GM18519 (cell line): ENCODE data around the gene FRMD3.
A peak's percentile ranks its signal among the peaks of the same experiment; 100 is the strongest.

Source experiments
- ATAC-seq: cut with Tn5 transposase; IDR thresholded peaks from one replicate; pipeline ENCODE4 v1.9.1; 2021; ENCODE audit warnings: mild to moderate bottlenecking, moderate library complexity; ENCODE audit not compliant: unreplicated experiment, low FRiP score

The FRMD3 gene

DNA sequence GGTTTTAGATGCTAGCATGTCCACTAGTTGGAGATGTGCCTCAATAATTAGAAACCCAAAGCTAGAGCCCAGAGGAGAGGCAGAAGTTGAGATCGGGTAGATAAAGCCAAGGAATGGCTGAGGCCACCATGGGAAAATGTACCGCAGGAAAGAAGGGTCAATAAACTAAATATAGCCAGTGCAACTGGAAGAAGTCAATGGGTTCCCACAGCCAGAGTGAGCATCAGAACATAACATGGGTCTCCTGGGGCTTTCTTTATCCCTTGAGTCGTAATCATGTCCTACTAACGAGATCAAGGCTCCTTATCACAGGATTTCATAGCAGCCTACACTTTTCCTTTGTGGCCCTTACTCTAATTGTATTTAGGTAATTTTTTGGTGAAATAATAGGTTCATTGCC, 61.7 kb downstream of the FRMD3 start:
- ATAC-seq: no peak

DNA sequence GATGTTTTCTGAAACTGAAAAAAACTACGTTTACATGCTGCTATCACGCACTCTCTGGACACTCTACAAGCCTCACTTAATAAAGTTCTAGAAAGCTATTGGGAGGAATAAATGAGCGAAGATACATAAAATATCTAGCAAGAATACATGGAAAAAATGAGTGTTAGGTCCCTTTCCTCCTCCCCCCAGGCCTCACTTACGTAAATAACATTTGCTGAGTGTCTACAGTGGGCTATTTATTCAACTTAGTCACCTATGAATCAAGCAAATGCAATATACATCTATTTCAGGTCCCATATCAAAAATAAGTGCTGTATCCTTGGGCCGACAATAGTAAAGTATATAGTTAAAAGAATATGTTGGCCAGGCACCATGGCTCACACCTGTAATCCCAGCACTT, 62.5 kb downstream of the FRMD3 start:
- no peak for ATAC-seq

DNA sequence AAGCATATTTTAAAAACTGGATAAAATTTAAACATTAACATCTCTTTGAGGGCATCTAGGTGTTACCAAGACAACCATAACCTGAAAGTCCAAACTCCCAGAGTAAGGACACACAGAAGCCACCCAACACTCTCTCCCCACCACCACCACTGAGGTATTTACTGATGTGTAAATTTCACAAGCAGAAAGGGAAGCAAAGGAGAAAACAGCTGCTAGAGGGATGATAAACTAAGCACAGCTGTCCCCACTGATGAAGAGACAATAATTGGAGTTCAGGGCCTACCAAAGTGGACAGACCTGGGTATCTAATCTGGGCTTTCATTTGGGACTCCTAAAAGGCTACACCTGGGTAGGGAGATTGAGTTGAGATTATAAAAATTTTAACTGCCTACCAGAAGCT, 63.6 kb downstream of the FRMD3 start:
- no peak for ATAC-seq

DNA sequence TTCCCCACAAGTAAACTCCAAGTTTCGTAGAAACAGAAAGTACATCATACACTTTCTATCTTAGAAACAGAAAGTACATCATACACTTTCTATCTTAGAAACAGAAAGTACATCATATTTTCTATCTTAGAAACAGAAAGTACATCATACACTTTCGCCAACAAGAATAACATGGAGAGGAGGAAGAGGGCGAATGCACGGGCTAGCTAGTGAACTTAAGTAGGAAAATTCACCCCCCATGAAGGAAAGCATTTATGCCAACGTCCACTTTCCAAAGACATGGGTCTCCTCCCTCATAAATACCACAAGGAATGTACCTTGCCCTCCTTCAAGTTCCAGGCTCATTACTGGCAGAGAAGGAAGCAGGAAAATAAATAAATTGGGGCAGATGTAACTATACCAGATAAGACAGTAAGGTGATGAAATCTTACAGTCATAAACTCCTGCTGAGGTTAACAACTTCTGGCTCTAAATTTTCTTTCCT, 64.7 kb downstream of the FRMD3 start:
- ATAC-seq: peak; percentile 99

DNA sequence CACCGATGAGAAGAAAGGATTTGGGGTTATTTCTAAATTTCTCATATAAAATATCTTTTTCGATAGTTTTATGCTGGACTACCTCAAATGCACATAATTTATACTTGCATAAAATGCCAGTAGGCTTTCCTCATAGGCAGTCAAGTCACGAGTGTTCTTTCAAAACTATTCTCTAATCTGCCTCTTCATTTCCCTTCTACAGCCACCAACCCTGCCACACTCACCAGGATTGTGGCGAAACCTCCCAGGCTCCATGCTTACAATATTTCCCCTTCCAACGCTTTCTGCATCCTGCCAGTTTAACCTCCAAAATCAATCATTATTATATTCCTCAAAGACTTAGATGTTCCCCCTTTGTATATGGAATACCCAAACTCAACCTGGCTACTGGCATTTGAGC, 65.4 kb downstream of the FRMD3 start:
- no peak for ATAC-seq

DNA sequence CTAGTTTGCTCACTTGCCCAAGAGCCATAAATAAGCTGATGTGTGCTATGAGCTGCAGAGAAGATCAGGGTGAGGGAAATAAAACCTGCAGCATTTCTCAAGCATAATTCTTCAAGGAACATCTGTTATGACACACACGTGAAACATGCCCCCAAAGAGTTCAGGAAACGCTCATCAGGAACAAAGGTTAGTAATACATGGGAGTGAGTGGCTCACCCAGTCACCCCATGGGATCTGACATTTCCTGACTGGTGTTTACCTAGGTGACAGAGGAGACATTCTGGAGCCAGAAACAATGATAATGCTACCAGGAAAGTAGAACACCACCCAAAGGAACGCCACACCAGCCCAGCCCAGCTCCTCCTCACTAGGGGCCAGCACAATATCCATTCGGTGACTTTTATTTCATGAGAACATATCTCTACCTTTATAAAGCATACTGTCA, 66.0 kb downstream of the FRMD3 start:
- ATAC-seq: no peak

DNA sequence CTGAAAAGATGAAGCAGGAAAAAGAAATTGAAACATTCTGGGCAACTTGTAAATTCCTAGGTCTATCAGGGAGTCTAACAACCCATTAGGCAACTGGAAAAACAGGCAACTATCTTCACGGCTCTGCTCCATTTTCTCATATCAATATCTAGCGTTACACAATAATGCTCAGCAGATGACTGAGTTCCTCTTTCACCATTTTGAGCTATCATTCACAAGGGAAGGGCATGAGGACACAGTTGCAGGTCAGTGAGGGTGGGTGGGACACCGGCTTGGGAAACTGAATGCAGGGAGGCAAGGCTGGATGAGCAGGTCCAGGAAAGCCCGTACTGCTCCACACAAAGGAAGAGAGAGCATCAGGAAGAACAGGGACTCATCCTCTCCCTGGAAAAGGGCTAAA, 67.0 kb downstream of the FRMD3 start:
- no peak for ATAC-seq

DNA sequence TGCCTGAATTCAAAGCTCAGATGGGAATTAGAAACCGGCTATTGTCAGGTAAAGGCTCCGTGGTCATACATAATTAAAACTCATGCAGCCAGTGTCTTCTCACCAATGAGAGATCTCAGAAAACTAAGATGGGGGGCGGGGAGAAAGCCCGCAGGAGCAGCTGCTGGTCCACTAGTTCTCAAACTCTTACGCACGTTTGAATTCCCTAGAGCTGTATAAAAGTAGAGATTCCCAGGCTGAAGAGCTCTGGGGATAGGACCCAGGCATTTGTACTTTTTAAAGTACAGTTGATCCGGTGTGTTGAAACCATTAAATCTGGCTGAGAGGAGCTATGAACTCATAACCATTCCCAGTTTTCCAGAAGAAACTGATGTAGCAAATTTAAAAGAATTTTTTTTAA, 68.5 kb downstream of the FRMD3 start:
- ATAC-seq: no peak

DNA sequence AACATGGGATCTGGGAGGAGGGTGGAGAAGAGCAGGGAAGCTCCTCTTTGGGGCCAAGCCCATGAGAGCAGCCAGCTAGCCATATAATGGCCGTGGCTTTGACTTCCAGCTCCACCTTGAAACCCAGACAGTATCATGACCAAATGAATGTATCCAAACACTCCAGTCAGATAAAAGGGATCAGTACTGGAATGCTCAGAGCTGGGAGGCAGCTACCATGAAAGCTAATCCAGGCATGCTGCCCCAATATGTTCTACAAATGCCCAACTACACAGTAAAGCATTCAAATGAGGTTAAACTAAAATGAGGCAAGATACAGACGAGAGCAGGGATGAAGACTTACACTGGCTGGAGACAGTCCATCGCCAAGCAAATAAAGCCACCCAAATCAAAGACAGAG, 69.4 kb downstream of the FRMD3 start:
- no peak for ATAC-seq

DNA sequence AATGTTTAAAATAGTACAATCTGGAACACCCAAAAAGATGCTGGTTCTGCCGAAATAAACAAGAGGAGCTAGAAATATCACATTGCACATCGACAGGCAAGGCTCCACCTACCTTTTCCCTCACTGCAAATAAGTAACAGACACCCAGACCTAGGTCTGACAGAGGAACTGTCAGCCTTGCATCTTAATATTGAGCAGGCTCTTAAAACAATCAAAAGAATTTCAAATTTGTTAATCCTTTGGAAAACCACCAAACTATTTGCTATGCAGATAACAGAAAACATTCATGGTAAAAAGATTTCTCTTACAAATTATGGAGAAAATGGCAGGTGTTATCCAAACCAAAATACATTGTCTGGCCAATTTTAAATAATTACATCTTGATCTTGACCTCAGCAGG, 71.3 kb downstream of the FRMD3 start:
- ATAC-seq: no peak

DNA sequence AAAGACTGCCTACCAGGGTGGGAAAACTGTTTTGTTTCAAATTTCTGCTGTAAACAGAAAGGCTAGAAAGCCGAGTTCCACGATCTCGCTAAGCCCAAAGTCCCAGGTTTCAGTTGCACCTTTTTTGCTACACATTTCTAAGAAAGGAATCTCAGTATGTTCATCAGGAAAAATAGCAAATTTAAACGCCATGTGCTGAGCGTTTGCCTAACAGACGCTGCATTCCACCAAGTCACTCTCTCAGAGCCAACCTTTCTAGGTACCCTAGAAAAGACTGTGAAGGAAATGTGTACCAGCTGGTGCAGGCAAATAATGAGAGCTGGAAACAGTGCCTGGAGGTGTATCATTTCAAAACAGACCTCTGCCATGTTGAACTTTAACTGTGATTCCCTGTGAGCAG, 71.8 kb downstream of the FRMD3 start:
- no peak for ATAC-seq

DNA sequence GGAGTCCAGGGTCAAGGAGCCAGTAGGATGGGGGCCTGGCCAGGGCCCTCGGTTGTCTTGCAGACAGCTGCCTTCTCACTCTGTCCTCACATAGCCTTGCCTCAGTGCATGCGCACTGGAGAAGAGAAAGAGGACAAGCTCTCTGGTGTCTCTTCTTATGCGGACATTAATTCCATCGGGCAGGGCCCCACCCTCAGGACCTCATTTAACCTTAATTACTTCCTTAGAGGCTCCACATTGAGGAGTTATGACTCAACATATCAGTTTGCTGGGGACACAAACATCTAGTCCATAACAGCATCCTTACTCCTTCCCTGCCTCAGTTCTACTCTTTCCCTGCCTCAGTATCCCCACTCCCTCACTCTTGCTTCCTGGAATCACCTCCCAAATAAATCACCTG, 78.4 kb downstream of the FRMD3 start:
- no peak for ATAC-seq

DNA sequence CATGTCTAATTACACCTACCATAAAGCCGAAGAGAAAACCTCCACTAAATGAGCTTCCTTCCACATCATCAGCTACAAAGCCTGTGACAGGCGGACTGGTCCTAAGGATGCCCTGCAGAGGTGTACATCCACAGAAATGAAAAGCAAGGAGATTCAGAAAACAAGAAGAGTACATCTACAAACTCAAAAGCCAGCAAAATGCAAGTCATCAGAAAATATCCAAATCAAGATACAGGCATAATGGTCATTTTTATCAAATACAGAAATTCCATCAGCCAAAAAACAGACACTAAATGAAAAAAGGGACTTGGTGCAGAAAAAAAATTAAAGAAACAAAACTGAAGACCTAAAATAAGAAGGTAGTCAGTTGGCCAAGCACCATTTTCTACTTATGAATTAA, 79.7 kb downstream of the FRMD3 start:
- ATAC-seq: no peak

DNA sequence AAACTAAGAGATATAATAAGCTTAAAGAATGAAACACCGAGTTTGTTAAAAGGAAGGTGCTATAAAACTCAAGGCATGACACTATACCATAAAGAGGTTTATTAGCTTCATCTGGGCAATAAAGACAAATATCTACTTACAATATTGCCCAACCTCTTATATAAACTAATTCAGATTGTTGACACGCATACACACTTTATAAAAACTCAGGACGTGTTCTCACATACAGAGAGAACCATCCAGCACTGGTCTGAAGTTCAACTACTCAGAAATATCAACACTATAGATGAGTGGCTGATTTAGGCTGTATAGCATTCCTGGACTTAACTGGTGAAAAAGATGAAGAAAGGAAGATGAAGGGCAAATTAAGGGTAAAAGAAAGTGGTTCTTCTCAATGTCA, 81.2 kb downstream of the FRMD3 start:
- no peak for ATAC-seq

DNA sequence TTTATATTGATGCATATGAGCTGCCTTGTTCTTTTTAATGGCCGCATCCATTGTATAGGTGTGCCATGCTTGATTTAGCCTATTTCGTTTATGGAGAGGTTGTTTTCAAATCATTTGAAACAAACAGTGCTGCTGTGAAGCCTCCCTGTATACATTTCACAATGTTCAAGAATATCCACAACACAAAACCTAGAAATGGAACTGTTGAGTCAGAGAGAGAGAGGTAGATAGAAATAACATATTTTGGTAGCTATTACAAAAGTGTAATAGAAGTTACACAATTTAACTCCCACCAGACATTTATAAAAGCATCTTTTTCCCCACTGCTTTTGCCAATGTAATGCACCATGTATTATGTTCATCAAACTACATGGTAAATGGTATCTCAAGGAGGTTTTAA, 82.0 kb downstream of the FRMD3 start:
- no peak for ATAC-seq

DNA sequence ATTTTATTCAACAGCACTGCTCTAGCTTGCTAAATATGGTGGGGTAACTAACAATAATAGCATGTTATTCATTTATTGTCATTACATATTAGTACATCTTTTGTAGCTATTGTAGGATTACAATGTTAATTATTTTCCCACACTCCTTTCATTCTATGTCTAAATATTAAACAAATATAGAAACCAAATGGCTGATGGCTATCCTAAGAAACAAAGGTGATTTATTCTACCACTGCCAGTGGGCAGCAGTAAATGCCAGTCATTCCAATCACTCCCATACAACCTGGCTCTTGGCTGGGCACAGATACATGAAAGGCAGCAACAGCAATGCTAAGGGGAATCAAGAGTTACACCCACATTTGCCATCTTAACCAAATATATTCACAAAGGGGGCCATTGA, 84.1 kb downstream of the FRMD3 start:
- ATAC-seq: no peak

DNA sequence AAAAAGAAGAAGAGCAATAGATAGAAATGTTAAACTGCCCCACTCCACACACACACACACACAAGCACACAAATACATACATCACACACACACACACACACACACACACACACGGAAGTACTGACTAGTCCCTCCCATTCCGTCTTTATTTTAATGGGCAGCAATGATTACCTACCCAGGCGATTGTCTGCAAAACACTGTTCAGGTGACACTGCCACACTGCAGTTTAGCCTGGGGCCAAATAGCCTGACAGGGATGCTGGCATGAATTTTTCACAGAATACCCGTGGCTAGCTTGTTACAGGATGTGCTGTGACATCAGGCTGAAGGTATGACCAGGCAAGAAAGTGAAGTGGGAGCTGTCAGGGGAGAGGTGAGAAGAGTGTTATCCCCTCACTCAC, 86.9 kb downstream of the FRMD3 start:
- no peak for ATAC-seq

DNA sequence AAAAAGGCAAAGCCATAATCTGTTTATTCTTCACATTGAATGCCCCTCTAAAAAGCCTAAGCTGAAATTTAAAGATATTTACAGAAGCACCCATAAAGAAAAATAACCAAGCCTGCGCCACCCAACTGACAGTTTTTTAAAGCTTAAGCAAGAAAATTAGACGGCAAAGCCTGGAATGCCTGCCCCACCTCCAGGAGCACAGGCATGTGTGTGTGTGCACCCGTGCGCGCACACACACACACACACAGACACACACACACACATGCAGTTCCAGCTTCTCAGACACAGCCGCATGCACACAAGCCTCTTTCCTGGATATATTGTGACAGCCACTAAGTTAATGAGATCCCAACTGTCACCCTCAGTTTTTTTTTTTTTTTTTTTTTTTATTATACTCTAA, 88.2 kb downstream of the FRMD3 start:
- ATAC-seq: no peak

DNA sequence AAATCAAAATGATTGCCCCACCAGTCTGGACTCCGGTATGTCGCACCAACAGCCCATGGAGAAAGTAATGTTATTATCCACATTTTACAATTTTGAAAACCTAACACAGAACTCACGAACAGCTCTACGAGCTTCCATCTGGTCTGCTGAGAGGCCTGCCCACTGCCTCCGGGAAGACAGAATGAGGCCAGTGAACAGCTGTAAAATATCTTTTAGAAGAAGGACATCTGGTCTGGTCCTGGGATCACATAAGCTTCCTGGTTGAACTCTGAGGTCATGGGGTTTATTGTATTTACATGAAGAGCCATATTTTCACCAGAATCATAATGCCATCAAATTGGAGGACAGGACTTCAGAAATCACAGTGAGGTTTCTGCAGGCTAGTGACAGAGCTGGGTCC, 89.0 kb downstream of the FRMD3 start:
- ATAC-seq: no peak

DNA sequence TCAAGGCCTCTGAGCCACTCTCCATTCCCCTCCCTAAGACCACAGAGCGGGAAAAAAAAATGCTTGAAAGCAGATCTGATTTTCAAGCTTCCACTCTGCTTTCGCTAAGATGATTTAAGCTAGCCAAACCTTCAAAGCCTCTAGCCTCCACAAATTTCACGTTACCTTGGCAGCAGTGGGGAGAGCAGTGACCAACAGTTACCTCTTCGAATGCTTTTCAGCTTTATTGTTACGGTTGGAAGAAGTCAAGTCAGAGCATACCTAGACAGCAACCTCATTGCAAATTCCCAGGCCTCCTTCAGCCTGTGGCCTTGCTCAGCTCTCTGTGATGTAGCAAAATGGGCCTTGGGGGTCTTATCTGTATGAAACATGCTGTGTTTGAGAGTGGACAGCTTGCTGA, 89.6 kb downstream of the FRMD3 start:
- no peak for ATAC-seq

DNA sequence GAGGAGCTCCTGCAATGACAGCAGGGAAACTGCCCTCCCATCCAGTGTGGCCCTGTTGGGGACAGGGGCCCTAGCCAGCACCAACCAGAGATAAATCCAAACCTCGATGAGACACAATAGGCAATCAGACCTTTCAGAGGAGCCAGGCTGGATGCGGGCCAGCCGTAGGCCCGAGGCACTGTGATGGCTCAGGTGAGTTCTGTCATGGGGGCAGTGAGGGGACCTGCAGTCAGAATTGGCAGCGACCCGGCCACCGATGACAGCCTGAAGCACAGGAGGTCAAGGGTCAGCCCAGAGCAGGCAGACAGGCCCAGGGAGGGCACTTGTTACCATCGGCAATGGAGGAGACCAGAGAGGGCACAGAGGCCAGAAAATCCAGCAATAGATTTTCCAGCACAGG, 90.8 kb downstream of the FRMD3 start:
- no peak for ATAC-seq

DNA sequence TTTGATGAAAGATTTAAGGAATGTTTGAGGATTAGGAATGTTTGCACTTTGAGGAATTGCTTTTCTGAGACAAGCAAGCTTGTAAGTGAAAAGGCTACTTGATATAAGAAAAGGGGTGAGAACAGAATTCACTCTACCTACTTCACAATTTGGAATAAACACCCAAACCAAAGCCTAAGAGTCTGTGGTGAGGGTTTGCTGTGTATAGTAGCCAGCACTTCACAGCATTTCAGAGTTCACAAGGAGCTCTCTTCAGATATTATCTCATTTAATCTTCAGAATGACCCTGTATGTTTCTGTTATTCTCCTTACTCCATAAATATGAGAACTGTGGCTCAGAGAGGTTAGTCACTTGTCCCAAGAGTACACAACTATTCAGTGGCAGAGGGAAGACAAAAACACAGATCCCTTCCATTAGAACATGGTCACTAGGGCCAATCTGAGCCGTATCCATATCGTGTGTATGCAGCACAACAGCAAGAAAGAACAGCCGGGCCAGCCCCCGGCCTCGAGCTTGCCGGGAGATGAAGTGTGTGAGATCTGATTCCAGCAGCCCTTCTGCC, 92.4 kb downstream of the FRMD3 start:
- ATAC-seq: no peak

DNA sequence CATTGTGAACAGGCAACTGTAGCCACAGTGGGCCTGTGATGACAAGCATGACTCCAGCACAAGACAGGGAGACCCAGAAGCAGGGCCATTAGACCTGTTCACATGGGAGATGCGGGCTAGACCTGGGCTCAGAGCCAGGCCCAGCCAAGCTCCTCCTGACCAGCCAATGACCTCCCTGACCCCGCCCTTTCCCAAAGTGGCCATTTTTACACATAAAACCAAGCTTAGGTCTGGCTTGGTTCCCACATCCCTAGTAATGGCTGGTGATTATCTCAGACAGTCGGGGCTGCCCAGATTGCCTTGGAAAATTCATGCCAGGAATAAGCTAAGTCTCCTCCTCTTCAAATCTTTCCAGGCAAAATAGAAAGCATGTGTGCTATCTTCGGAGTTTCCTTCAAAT, 94.1 kb downstream of the FRMD3 start:
- no peak for ATAC-seq
